ENCODE results near the gene PPP2CA.
"Not testable (repeated sequence)": the region's sequence is repeated elsewhere in the genome, so short reads cannot be mapped to it uniquely, and the experiment has no call there.

The PPP2CA gene

DNA sequence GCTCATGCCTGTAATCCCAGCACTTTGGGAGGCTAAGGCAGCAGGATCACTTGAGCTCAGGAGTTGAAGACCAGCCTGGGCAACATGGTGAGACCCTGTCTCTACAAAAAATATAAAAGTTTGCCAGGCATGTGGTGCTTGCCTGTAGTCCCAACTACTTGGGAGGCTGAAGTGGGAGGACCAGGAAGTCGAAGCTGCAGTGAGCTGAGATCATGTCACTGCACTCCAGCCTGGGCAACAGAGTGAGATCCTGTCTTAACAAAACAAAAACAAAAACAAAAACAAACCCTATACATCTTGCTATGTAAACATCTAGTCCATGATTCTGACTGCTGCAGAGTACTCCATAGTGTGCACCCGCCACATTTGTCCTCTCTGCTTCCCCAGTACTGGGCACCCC lies 19.8 kb upstream of the PPP2CA start:
- DNase-seq = no peak

DNA sequence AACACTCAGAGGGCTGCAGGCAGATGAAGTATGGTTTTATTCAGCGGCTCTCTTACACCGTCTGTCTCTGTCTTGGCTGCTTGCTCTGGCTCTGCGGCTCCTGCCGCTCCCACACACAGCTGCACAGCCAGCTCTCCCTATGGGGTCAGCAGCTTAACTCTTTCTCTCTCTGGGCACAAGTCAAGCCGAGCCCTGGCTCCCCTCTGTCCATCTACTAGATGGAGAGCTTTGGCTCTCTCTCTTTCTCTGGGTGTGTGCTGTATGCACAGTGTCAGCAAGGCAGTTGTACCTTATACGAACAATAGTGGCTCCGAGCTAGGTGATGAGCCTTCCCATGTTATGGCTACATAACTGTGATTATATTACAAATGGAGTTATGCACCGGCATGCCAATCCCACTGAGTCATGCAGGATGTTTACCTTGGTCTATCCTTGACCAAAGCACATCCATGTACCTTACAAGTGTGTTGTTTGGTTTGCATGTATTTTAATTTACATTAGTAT lies 19.3 kb upstream of the PPP2CA start:
- DNase-seq = peak in 18 of 56 donors; percentile 2 to 26 (median 14)

DNA sequence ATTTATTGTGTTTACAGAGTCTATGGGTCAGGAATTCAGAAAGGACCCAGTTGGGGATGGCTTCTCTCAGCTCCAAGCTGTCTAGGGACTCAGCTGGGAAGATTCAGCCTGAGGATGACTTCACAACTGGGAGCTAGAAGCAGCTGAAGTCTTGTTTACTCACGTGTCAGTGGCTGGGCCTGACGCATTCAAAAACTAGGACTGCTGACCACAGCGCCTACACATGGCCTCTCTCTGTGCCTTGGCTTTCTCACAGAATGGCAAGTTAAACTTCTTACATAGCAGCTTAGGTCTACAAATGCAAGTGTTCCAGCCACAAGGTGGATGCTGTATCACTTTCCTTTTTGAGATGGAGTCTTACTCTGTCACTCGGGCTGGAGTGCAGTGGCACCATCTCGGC lies 16.3 kb upstream of the PPP2CA start:
- DNase-seq = peak in 33 of 56 donors; percentile 2 to 68 (median 27)

DNA sequence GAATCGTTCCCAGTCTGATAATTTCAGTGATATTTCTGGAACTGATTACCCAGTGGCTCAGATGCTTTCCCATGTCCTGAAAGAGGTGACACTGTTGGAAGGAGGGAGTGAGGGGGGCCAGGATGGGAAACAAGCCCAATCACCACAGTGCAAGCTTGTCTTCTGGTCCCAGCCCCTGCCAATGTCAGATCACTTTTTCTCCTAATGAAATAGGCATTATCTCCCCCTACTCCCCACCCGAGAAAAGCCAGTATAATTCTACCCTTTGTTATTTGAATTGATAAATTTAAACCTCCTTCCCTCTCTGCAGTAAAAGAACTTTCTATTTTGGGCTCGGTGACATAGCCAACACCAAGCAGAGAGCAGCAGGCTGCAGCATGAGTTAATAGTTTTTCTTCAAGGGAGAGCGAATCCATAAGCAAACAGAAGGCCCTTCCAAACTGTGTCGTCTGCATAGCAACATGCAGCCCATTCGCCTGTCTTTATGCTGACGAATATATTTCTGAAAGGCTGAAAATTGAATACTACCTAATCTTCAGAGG lies 14.6 kb upstream of the PPP2CA start:
- DNase-seq = peak in 43 of 56 donors; percentile 3 to 76 (median 47)

DNA sequence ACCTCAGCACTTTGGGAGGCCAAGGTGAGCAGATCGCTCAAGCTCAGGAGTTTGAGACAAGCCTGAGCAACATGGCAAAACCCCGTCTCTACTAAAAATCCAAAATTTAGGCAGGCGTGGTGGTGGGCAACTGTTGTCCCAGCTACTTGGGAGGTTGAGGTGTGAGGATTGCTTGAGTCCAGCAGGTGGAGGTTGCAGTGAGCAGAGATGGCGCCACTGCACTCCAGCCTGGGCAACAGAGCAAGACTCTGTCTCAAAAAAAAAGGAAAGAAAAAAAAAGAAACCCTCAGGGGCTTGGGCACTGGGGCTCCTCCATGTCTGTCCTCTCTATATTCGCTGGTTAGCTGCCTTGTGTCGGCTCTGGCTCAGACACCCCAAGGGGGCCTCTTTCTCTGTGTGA lies 10.9 kb upstream of the PPP2CA start:
- DNase-seq = no peak

DNA sequence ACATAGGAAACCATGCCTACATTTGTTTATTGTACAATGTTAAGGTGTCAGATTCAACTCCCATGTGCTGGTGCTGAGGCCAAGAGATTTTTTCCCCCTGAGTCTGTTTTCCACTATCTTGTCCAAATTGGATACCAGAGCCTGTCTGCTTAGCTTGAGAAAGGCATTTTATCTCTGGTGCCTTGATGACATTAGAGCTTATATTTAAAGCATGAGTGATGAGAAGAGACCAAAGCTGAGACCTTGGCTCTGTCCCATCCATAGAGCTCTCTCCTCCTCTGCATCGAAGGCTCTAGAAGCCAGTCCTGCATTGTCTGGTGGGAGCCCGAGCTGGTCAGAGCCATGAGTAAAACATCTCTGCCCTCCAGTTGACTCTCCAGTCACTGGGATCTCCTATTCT lies 10.4 kb upstream of the PPP2CA start:
- no peak for DNase-seq

DNA sequence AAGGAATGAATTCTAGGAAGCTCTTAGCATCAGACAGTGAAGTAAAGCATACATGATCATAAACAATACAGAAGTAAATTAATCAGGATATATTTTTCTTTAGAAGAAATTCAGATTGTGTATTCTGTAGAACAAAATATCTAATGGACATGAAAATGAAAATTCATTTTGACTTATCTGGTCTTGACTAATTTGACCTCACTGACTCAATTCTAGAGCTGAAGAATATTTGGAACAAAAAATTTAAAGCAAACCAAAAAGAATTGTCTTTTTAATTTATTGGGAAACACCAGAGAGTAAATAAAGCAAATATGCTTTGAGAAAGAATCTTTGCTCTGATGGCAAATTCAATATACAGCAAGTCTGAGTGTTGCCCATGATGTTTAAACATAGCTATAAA lies 2.8 kb upstream of the PPP2CA start:
- DNase-seq = no peak

DNA sequence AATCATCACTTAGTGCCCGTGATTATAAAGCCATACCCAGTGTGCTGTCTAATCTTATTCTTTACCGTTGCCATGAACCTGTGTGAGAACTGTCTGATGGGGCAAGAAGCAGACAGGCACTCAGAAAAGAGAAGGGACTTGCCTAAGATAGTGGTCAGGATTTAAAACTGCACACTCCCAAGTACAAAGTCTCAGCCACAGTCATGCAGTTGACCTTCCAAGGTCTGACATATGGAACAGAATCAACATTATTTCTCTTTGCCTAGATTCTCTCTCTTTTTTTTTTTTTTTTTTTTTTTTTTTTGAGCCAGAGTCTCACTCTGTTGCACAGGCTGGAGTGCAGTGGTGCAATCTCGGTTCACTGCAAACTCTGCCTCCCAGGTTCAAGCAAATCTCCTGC lies 1.9 kb upstream of the PPP2CA start:
- DNase-seq = no peak

DNA sequence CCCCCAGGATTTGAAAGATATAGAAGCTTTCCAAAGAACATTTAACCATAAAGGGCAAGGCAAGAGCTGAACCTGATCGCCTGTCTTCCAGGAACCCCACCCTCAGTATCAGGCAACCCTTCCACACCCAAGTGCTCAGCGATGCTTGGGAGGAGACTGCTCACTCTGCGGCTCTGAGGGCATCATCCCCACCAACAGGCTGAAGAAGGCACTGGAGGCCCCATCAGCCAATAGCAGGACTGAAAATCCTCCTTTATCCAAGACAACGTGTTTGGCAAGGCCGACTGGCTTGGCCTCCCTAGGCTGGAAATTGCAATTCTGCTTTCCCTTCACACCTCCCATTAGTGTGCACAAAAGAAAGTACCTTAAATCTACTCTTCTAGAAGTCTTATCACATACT lies 1.4 kb upstream of the PPP2CA start:
- DNase-seq = peak in 37 of 56 donors; percentile 6 to 68 (median 30)

DNA sequence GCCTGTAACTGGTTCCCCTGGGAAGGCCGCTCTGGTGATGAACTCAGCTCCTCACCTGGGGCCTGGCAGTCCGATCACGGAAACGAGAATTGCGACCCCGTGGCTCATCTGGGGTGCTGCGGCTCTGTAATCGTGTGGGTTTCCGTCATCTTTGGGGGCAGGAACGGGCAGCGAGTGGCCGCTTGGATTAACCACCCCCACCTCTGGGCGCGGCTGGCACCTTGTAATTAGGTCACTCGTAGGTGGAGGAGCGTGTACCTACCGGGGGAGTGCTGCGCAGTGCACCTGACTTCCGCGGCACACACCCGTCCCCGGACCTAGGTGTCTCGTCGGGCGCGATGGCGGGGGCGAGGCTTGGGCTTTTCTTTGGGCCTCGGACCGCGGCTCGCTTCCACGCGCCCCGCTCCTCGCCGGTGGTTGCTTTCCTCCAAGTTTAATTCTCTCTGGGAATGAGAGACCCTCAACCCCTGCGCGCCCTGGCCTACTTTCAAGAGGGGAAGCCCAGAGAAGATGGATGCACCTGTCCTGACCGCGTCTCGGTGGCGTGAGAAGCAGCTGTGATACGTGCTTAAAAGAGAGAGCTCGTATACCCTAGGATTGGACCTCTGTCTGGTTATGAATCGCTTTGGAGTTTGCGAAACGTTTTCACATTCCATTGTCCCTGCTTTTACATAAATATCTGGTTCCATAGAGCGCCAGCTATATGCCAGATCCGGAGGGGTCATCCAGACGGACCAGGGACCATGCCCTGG lies 744 bp upstream of the PPP2CA start:
- peak in 14 of 56 donors; percentile 29 to 87 (median 72) for DNase-seq

DNA sequence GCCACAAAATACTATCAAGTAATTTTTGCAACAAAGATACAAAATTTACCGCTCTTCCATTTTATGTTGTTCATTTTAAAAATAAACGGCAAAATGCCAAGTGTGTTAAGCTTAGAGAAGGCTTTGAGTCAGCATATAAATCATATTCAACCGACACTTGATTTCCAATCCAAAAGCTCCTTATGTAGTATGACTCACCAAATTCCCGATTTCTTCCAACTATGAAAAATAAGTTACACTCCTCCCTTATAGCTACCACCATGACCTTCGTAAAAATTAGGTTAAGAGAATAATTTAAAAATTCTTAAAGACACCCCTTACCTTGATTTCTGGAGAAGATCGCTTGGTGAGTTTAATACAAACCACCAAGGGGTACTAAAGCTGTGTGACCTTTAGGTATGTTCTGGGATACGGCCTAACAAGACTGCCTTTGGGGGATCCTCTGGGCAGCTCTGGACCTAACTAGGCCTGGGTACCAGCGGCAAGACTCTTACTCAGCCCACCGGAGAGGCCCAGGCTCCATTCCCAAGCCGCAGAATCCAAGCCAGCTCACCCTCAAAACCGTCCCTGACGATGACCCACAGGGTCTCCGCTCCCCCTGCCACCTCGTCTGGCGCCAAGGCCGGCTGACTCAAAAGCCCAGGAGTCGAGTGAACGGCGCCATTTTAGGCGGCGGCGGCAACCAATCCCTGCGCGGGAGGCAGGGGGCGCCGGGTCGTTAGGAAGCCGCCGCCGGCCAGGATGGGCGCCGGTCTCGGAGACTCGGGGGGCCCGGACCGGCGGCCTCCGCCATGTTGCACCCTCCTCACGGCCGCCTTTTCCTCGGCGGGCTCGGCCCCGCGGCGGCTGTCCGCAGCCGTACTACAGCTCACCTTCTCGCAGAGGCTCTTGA lies 739 bp downstream of the PPP2CA start:
- peak in 37 of 56 donors; percentile 27 to 74 (median 54) for DNase-seq

DNA sequence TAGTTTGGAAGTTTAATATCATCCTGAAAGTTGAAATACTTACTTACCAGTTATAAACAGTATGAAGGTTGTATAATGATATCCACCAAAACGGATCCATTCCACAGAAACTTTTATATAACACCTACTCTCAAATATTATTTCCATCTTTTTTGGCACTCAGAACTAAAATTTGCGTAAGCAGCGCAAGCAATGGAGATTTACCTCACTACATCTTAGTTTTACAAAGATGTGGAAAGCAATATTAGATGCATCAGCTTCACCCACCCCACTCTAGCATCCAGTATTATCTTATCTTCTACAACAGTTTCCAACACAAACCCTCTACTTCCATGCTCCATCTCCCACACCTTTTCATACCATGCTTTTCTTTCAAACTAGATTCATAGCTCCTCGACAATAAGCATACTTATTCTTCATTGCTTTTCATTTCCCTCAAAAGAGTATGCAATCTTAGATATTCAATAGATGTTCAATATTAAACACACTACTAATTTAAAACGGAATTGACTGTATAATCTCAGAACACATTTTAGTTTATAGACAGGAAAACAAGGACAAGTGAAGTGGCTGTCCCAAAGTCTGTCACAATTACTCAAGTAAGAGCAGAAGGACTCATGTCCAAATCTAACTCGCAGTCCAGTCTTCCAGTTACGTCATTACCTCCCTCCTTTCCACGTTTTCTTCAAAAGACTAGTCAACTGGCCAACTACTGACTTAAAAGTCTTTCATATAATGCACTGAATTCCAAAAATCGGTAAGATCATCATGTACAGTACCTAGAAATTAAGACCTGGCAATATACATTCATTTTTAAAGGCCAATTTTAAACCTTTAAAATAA lies 2.2 kb downstream of the PPP2CA start:
- no peak for DNase-seq

DNA sequence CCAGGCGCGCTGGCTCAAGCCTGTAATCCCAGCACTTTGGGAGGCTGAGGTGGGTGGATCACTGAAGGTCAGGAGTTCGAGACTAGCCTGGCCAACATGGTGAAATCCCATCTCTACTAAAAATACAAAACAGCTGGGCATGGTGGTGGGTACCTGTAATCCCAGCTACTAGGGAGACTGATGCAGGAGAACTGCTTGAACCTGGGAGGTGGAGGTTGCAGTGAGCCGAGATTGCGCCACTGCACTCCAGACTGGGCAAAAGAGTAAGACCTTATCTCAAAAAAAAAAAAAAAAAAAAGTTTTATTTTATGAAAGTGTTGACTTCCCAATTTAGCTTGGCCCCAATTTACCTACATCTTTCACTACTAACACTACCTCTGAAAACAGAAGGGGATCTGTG lies 4.2 kb downstream of the PPP2CA start:
- not testable (repeated sequence) for DNase-seq

DNA sequence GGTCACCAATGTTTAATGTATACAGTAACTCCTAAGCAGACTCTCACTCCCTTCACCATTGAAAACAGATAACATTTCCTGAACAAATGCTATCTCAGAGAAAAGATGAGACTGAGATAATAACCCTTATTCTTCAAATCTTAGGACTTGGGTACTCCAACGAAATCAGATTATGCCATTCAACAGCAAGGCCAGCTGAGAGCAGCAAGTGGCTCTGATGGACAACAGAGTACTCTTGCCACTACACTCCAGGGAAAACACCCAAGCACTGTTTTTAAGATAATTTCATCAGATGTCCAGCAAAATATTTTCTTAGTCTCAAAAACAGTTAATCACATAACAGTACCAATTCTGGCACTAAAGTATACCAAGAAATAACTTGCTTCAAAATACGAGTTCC lies 10.1 kb downstream of the PPP2CA start:
- DNase-seq = no peak

DNA sequence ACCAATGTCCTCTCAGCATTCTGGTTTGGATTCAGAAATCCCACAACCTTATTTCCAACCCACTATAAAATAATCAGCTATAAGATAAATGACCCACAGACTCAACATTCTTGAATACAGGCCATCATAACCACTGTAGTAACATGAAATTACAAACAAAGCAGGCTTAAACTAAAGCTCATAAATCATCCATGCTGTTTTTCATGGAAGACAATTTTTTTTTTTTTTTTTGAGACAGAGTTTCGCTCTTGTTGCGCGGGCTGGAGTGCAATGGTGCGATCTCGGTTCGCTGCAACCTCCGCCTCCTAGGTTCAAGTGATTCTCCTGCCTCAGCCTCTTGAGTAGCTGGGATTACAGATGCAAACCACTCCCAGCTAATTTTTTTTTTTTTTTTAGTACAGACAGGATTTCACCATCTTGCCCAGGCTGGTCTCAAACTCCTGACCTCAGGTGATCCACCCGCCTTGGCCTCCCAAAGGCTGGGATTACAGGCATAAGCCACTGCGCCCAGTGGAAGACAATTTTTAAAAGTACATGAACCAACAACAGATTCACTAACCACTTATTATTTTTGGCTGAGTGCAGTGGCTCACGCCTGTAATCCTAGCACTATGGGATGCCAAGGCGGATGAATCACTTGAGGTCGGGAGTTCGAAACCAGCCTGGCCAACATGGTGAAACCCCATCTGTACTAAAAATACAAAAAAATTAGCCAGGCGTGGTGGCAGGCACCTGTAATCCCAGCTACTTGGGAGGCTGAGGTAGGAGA lies 14.4 kb downstream of the PPP2CA start:
- DNase-seq = not testable (repeated sequence)

DNA sequence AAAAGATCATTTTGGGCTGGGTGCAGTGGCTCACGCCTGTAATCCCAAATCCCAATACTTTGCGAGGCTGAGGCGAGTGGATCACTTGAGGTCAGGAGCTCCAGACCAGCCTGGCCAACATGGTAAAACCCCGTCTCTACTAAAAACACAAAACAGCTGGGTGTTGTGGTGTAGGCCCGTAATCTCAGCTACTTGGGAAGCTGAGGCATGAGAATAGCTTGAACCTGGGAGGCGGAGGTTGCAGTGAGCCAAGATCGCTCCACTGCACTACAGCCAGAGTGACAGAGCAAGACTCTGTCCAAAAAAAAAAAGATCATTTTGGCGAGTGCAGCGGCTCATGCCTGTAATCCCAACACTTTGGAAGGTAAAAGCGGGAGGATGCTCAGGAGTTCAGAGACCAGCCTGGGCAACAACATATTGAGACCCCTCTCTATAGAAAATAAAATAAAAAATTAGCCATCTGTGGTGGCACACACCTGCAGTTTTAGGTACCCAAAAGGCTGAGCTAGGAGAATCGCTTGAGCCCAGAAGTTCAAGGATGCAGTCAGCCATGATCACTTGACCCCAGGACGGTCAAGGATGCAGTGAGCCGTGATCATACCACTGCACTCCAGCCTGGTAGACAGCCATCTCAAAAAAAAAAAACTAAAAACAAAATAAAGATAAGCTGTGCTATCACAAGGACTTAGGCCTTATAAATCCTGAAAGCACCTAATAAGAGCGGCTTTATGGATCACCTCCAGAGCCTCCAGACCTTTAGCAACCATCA lies 16.2 kb downstream of the PPP2CA start:
- DNase-seq = no peak

DNA sequence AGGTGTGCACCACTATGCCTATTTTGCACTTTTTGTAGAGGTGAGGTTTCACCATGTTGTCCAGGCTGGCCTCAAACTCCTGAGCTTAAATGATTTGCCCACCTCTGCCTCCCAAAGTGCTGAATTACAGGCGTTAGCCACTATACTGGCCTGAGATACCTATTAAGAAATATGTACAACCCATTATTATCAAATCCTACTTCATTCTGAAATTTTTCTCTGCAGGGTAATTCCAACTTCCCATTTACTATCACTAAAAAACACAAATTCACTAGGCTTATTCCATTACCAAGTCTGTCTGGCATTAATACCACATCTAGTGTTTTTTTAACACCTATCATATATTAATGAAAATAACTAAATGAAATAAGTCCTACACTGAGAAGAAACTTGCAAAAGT lies 18.2 kb downstream of the PPP2CA start:
- DNase-seq = no peak

DNA sequence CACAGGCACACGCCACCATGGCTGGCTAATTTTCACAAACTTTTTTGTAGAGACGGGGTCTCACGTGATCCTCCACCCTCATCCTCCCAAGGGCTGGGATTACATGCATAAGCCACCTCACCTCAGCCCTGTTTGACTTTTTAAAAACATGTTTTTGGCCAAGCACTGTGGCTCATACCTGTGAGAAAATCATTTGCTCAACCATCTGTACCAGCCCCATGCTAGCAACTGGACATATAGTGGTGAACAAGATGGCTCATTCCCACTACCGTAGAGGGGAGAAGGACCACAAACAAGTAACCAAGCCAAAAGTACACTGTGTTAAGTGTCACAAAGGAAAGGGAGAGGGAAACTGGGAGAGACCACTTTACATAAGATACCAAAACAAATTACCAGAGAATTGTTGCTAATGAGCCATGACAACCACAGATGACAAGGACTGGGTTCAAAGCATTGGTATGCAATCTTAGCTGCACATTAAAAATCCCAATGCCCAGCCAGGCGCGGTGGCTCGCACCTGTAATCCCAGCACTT lies 19.2 kb downstream of the PPP2CA start:
- DNase-seq = no peak

DNA sequence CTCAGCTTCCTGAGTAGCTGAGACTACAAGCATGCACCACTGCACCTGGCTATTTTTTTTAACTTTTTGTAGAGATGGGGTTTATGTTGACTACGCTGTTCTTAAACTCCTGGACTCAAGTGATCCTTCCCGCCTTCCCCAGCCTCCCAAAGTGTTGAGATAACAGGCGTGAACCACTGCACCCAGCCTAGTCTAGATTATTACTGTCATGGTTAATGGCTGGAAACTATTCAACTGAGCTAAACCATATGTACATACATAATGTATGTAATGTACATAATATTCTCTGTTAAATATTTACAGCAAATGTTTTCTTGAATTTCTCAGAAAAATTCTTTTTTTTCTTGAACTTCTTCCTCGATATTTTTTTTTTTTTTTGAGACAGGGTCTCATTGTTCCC lies 21.3 kb downstream of the PPP2CA start:
- no peak for DNase-seq

Measured in nucleus accumbens (tissue), 56 donors.